ES-I3 (cell line): Measurements from ENCODE around the gene CCDC34.

Experiments used
- H3K36me3 ChIP-seq: 2 replicates; pipeline ENCODE4 v1.6.1; 2013; ENCODE audit warnings: mild to moderate bottlenecking, low read length, control low read depth, moderate library complexity; ENCODE audit not compliant: insufficient read depth
- H3K4me1 ChIP-seq: 2 replicates; pipeline ENCODE4 v1.6.1; 2013; ENCODE audit warnings: mild to moderate bottlenecking, control low read depth, low read length; ENCODE audit not compliant: insufficient read depth
- H3K9ac ChIP-seq: 2 replicates; pipeline ENCODE4 v1.6.1; 2013; ENCODE audit warnings: low read depth, mild to moderate bottlenecking, low read length, moderate library complexity
- H3K9me3 ChIP-seq: 2 replicates; pipeline ENCODE4 v1.6.1; 2013; ENCODE audit warnings: mild to moderate bottlenecking, low read length, moderate library complexity; ENCODE audit not compliant: control insufficient read depth, insufficient read depth

Gene CCDC34

DNA sequence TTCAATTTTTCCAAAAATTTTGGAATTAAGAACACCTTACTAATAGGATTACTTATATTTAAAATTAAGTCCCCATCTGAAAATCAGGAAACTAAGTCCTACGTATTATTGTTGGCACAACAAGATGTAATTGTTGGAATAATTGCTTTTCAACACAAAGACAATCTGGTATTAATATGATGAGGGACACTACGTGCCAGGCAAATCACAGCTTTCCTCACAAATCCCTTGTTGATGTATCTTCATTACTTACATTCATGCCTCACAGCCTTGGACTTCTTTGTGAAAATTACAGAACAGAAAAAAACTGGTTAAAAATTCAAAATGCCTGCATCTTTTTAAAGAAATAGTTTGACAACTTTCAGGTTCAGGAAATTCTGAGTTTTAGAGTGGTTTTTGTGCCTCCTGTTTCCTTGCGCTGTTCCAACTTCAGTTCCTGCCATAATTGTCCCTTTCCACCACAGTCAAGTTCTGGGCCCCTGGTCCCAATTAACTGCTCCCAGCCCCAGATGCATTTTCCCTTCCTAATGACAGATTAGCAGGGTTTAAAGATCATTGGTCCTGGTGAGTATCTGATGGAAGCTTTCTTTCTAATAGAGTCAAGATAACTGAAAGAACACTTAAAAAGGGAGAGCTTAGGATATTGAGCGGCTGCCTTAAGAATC, 23.3 kb upstream of the CCDC34 start:
- Histone ChIP-seq H3K36me3 (peaks cover 6% of the 10 kb centered on the region; the same call in 1 of the 2 replicates), H3K4me1 (peaks cover 28% of the 10 kb centered on the region), H3K9ac (no peak overlapping the region)

DNA sequence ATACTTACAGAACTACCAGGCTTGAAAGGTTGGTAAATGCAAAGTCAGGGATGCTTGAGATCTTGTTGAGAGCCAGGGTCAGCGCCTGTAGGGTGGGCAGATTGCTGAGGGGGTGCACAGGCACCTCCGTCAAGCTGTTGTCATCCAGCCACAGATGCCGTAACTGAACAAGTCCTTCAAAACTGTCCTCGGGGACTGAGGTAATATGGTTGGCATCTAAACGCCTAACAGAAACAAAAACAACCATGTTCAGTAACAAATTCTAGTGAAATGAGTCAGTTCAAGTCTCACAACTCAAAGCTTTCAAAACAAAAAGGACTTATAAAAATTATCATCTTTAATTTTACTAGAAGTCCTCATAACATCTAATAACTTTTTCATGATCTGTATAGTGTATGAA, 22.2 kb upstream of the CCDC34 start:
- Histone ChIP-seq H3K4me1 (peaks cover 20% of the 10 kb centered on the region; the same call in 1 of the 2 replicates), H3K9ac (no peak overlapping the region), H3K36me3 (peaks cover 6% of the 10 kb centered on the region; the same call in 1 of the 2 replicates), H3K9me3 (no peaks in the 10 kb centered on the region)

More for the DNA sequence above, 23.3 kb upstream of the CCDC34 start:
- H3K9me3 ChIP-seq, result no peaks in the 10 kb centered on the region

DNA sequence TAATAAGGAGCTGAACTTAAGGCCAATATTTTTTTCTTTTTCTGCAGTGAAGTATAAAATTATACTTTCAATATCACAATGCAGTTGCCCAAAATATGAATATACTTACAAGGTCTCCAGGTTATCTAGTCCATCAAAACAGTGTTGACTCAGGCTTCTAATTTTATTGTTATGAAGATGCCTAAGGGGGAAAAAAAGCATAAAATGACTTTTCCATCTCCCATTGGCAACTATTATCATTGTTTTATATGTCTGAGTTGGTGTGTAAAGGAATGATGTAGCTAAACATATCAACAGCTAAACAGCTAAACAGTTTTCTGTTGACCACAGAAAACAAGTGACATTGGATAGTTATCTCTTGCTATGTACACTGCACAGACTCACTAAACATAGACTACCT, 21.2 kb upstream of the CCDC34 start:
- peaks cover 14% of the 10 kb centered on the region; the same call in 1 of the 2 replicates for H3K4me1 ChIP-seq
- peaks cover 7% of the 10 kb centered on the region; the same call in 1 of the 2 replicates for H3K36me3 ChIP-seq

DNA sequence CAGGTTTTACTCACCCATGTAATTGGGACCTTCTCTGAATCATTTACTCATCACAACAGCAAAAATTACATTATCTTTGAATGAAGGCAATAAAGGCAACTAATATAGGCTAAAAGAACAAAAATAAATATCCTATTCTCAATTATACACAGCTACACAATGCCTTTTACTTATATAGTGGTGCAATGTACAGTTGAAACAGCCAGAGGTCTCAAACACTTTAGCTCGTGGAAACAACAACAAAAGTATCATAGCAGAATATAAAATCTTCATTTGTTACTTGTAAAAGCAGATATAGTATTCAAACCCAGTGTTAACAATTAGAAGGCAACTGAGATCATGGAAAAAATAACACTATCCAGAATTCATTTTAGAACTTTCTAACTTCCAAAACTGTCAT, 20.6 kb upstream of the CCDC34 start:
- H3K4me1 ChIP-seq, result peaks cover 11% of the 10 kb centered on the region; the same call in 1 of the 2 replicates
- H3K9ac ChIP-seq, result no peak overlapping the region
- H3K36me3 ChIP-seq, result peaks cover 13% of the 10 kb centered on the region; the same call in 1 of the 2 replicates
- no peaks in the 10 kb centered on the region for H3K9me3 ChIP-seq

More for the DNA sequence above, 21.2 kb upstream of the CCDC34 start:
- Histone ChIP-seq H3K9me3 (no peaks in the 10 kb centered on the region), H3K9ac (no peak overlapping the region)

DNA sequence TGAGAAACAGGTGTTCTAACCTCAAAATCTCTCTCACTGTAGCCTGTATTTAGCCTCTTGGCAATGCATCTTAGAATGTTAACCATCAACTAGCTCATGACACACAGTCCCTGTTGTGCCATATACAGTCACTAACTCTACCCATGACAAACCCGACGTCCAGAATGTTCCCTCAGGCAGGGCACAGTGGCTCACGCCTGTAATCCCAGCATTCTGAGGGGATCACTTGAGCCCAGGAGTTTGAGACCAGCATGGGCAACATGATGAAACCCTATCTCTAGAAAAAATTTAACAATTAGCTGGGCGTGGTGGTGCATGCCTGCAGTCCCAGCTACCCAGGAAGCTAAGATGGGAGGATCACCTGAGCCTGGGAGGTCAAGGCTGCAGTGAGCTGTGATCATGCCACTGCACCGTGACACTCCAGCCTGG, 18.2 kb upstream of the CCDC34 start:
- no peaks in the 10 kb centered on the region for H3K4me1 ChIP-seq
- no peak overlapping the region for H3K9ac ChIP-seq
- no peaks in the 10 kb centered on the region for H3K9me3 ChIP-seq
- H3K36me3 ChIP-seq, result peaks cover 13% of the 10 kb centered on the region; the same call in 1 of the 2 replicates

DNA sequence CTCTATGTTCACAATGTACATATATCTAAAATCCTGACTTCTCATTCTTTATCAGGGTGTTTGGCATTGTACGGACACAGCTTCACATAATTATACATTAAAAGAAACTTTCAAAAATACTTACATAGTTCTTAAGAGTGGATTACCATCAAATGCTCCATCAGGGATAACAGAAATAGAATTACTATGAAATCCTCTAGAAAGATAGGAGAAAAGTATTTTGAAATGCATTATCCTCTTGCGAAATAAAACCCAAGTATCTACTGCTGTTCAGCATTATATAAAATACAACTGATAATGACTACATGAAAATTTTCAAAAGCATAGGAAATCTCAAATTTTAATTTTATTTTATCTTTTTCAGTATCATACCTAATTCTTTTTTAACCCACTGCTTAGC, 17.8 kb upstream of the CCDC34 start:
- H3K4me1 ChIP-seq, result no peaks in the 10 kb centered on the region

DNA sequence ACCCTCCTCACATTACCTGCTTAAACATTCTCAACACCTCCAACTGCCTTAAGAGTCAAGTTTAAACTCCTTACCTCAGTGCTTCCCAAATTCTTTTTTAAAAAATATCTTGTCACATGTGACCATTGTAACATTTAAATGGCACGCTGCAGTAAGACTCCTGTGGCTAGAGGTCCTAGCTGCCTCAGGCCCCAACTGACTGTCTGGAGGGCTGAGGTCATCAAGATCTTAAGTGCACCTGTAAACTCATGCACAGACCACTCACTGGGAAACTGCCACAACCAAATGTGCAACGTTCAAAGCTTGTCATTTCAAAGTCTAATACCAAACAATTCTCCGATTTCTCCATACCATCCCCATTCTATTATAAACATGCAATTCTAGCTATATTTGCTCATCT, 16.4 kb upstream of the CCDC34 start:
- Histone ChIP-seq H3K36me3 (peaks cover 6% of the 10 kb centered on the region), H3K9me3 (no peaks in the 10 kb centered on the region), H3K4me1 (no peaks in the 10 kb centered on the region), H3K9ac (no peak overlapping the region)

More for the DNA sequence above, 17.8 kb upstream of the CCDC34 start:
- Histone ChIP-seq H3K9ac (no peak overlapping the region), H3K36me3 (peaks cover 13% of the 10 kb centered on the region; the same call in 1 of the 2 replicates), H3K9me3 (no peaks in the 10 kb centered on the region)

DNA sequence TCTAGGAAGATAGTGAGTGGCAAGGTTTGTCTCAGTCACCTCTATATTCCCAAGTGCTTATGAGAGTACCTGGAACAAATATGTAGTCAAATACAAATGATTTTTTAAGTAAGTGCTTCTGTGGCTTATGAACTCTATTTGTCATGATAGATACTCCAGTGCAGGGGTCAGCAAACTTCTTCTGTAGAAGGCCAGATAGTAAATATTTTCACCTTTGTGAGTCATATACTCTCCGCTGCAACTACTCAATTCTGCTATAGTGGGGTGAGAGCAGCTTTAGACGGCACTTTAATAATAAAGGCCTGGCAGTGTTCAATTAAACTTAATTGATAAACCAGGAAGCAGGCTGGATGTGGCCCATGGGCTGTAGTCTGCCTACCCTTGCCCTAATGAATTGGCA, 12.4 kb upstream of the CCDC34 start:
- Histone ChIP-seq H3K4me1 (no peaks in the 10 kb centered on the region), H3K9ac (no peak overlapping the region), H3K9me3 (no peaks in the 10 kb centered on the region), H3K36me3 (peaks cover 6% of the 10 kb centered on the region)

DNA sequence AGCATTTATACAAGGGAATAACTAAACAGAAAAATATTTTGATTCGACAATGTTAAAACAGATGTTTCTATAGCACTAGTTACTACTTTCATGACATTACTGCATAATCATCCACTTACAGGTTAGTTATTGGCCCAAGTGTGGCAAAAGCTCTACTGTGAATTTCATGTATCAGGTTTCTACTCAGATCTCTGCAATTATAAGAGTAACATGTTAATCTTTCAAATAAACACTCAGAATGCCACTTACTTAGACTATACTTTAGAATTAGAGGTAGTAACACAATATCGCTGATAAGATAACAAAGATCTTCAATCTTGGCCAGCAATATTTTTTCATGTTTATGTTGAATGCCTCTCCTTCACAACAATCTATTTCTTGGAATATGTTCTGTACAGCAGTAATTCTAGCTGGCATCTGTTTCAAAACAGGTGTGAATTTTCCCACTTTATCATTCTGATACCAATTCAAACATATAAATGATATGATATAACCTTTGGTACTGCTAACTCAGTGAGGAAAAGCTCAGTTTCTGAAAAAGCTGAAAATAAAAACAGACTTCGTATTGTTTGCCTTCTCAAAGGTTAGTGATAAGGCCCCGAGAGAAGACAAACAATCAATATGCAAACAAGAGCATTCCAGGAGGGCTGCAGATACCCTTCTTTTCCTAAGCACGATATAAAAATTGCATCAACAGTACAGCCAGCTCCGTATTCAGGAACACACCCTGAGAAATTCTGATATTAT, 11.0 kb upstream of the CCDC34 start:
- H3K4me1 ChIP-seq, result no peaks in the 10 kb centered on the region
- H3K9me3 ChIP-seq, result no peaks in the 10 kb centered on the region
- H3K9ac ChIP-seq, result no peak overlapping the region
- H3K36me3 ChIP-seq, result peaks cover 4% of the 10 kb centered on the region

DNA sequence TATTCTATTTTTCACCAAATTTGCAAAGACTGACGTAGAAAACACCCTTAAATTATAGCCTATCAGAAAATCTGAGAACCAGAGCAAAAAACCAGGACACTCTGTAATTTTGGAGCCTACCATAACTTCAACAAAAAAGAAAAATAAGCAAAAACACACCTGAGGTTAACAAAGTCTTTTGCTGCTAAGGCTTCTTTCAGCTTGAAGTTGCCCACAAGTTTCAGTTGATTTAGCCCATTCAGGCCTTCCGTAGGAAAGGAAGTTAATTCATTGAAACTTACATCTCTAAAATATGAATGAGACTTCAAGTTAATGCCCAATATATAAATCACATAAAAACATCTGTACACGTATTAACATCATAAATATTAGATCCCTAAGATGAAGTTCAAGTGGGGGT, 10.4 kb upstream of the CCDC34 start:
- H3K36me3 ChIP-seq, result no peaks in the 10 kb centered on the region; the same call in none of the 2 replicates
- H3K4me1 ChIP-seq, result no peaks in the 10 kb centered on the region
- H3K9ac ChIP-seq, result no peak overlapping the region
- H3K9me3 ChIP-seq, result no peaks in the 10 kb centered on the region

DNA sequence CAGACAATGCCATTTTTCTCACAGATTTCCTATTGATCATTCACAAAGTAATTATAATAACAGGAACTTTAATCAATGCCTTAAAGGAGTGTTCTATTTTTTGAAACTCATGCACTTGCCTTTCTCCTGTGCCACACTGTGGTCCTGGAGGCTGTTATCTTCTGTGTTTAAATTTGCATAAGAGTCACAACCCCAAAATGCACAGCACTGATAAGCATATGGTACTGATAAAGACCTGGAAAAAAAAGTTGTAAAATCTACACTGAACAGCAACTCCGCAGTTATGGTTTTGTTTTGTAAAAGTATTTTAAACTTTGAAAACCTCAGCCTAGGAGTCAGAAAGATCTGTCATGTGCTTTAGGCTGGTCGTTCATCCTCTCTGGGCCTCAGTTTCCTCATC, 9.1 kb upstream of the CCDC34 start:
- H3K4me1 ChIP-seq, result no peaks in the 10 kb centered on the region
- H3K9me3 ChIP-seq, result no peaks in the 10 kb centered on the region
- H3K36me3 ChIP-seq, result peaks cover 5% of the 10 kb centered on the region
- no peak overlapping the region for H3K9ac ChIP-seq

DNA sequence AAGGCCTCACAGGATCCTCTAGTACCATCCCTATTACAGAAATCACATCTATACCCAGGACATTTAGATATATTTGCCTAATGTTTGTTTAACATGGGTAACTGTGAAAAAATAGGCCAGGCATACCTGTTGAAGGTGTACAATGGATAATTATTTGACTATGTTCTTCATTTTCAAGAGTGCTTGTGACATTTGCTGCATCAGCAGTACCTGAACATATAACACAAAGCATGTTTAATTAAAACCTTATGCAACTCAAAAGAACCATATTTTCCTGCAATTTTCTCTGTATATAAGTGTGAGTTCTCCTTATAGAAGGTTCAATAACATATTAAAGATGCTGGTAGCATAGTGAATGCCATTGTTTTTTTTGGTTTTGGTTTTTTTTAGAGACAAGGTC, 8.5 kb upstream of the CCDC34 start:
- no peaks in the 10 kb centered on the region for H3K9me3 ChIP-seq
- no peak overlapping the region for H3K9ac ChIP-seq
- peaks cover 5% of the 10 kb centered on the region for H3K36me3 ChIP-seq
- no peaks in the 10 kb centered on the region for H3K4me1 ChIP-seq

DNA sequence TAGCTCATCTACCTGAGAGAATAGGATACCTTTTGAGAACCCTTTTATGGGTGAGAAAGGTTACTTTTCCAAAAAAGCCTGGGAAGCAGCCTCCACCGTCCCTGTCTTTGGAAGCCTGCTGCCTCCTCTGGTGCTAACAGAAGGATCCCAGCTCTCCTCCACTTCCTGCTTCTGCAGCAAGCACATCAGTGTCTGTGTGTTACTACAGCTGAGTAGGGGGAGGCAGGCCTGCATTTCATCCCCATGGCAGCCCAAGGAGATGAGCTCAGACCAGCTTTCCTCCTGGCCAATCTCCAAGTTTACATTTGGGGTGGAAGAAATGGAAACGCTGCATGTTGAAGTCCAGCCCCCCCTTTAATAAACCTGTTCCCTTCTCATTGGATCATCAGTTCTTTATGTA, 7.4 kb upstream of the CCDC34 start:
- H3K9me3 ChIP-seq, result no peaks in the 10 kb centered on the region
- H3K36me3 ChIP-seq, result peaks cover 5% of the 10 kb centered on the region
- no peaks in the 10 kb centered on the region for H3K4me1 ChIP-seq
- no peak overlapping the region for H3K9ac ChIP-seq

DNA sequence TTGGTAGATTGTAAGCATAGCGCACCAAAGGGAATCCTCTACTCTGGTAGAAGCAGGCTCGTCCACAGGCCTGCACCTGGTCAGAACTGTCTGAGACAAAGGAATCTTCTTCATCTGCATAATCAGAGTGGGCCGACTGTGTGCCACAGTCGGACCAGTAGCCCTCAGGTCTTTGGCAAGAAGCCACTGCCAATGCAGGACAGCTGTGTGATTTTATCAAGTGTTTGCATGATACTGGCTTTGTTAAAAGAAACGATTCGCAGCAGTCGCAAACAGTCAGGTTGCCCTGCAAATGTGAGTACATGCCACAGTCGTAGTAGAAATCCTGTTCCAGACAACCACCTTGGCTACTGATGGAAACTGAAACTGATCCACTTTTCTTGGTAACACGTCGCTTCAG, 4.9 kb upstream of the CCDC34 start:
- Histone ChIP-seq H3K36me3 (peaks cover 5% of the 10 kb centered on the region; the same call in 1 of the 2 replicates), H3K9me3 (no peaks in the 10 kb centered on the region)

More for the DNA sequence above, 4.9 kb upstream of the CCDC34 start:
- no peaks in the 10 kb centered on the region for H3K4me1 ChIP-seq
- no peak overlapping the region for H3K9ac ChIP-seq
